Neural progenitor cell (in vitro differentiated cells): ENCODE data around the gene OMP.

Experiments
- EZH2 ChIP-seq: fragments of 200-600 bp; sonication (generic); IDR thresholded peaks from 2 replicates; pipeline ENCODE4 v1.6.1; 2017; ENCODE audit warnings: antibody characterized with exemption, mild to moderate bottlenecking, moderate library complexity
- TF ChIP-seq, protein P1 (sequence below): fragments of 200-600 bp; sonication (generic); IDR thresholded peaks from 2 replicates; pipeline ENCODE4 v1.5.1; 2017; ENCODE audit warnings: antibody characterized with exemption, mild to moderate bottlenecking

DNA sequence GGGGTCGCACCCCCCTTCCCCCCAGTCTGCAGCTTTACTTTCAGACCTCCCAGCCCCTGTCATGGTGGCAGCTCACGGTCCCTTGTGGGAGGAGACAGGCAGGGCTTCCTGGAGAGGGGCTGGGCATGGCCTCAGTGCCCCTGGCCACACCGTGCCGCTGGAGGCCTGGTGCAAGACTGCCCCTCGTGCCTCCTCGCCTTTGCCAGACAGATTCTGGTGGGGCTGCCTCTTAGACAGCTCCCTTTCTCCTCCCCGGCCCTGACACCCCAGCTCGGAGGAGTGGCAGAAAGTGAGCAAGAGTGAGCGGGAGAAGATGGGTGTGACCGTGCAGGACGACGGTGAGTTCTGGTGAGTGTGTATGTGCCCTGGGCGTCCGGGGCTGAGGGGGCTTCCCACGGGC is 13.3 kb downstream of the OMP start:
- TF ChIP-seq, protein P1, sequence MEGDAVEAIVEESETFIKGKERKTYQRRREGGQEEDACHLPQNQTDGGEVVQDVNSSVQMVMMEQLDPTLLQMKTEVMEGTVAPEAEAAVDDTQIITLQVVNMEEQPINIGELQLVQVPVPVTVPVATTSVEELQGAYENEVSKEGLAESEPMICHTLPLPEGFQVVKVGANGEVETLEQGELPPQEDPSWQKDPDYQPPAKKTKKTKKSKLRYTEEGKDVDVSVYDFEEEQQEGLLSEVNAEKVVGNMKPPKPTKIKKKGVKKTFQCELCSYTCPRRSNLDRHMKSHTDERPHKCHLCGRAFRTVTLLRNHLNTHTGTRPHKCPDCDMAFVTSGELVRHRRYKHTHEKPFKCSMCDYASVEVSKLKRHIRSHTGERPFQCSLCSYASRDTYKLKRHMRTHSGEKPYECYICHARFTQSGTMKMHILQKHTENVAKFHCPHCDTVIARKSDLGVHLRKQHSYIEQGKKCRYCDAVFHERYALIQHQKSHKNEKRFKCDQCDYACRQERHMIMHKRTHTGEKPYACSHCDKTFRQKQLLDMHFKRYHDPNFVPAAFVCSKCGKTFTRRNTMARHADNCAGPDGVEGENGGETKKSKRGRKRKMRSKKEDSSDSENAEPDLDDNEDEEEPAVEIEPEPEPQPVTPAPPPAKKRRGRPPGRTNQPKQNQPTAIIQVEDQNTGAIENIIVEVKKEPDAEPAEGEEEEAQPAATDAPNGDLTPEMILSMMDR = no peak
- no peak for TF ChIP-seq EZH2
